Esophagus muscularis mucosa (tissue), 4 donors: Measurements from ENCODE around the gene PDHX. TPM values are rescaled to one million over a fixed set of nuclear protein-coding genes. Genes with fewer than 3 reads are reported as not detected.

ENCODE experiments used
- DNase-seq: peaks from one replicate; pipeline ENCODE4 v3.0.0-alpha.2; 2017; ENCODE audit errors: extremely low spot score
- H3K27ac ChIP-seq, 4 donors: fragments of 200-600 bp; sonication (generic); replicated peaks in 1 of 4; 1 replicate in 3 of 4; 2 replicates in 1 of 4; pipeline ENCODE4 v1.5.1; 2016 to 2019; ENCODE audit warnings: mild to moderate bottlenecking in 1 of 4
- H3K27me3 ChIP-seq, 4 donors: fragments of 200-600 bp; sonication (generic); one replicate each; pipeline versions ENCODE4 v1.5.1 to v1.6.0; 2016 to 2019
- H3K36me3 ChIP-seq, 4 donors: fragments of 200-600 bp; sonication (generic); one replicate each; pipeline ENCODE4 v1.5.1; 2016 to 2019
- H3K4me1 ChIP-seq, 4 donors: fragments of 200-600 bp; sonication (generic); one replicate each; pipeline ENCODE4 v1.5.1; 2016 to 2019
- H3K4me3 ChIP-seq, 4 donors: fragments of 200-600 bp; sonication (generic); 1 replicate in 2 of 4; 2 replicates in 2 of 4; pipeline ENCODE4 v1.5.1; 2016 to 2019; ENCODE audit warnings: mild to moderate bottlenecking in 4 of 4, moderate library complexity in 1 of 4
- H3K9me3 ChIP-seq, 4 donors: fragments of 200-600 bp; sonication (generic); 1 replicate in 3 of 4; 2 replicates in 1 of 4; pipeline ENCODE4 v1.5.1; 2016 to 2019
- CTCF ChIP-seq, 3 experiments: fragments of 200-600 bp in 2 of 3; fragments of 450-650 bp in 1 of 3; sonication (generic) in 2 of 3; IDR thresholded peaks; one replicate each; pipeline ENCODE4 v1.5.1; 2017 to 2019; ENCODE audit warnings: antibody characterized with exemption in 3 of 3, mild to moderate bottlenecking in 2 of 3, moderate library complexity in 1 of 3
- EP300 ChIP-seq: sonication (generic); formaldehyde crosslinking; IDR thresholded peaks from one replicate; pipeline ENCODE4 v1.6.1; 2017; ENCODE audit warnings: antibody characterized with exemption
- POLR2A ChIP-seq: fragments of 450-650 bp; IDR thresholded peaks from one replicate; pipeline ENCODE4 v1.6.1; 2017; ENCODE audit warnings: antibody characterized with exemption, moderate library complexity, mild to moderate bottlenecking, low read depth
- POLR2AphosphoS5 ChIP-seq, 2 donors: sonication (generic); formaldehyde crosslinking; IDR thresholded peaks; one replicate each; pipeline ENCODE4 v1.6.1; 2017; ENCODE audit warnings: antibody characterized with exemption in 2 of 2
- WGBS: methylation state at CpG from one replicate; pipeline ENCODE4 v1.1.5; 2018; 5-methylcytosine and 5-hydroxymethylcytosine counted together
- intact Hi-C: fragments of 100-400 bp; cut with DNase I; formaldehyde crosslinking; loops from one replicate; pipeline ENCODE4 v1.15.1; 2023
- total RNA-seq, 4 donors: library from RNA; depleted of rRNA; stranded (reverse); fragments of >200 nt; gene quantifications; one replicate each; pipeline versions ENCODE4 v1.1.0 to v1.2.1, GENCODE V29; 2016

The PDHX gene
- total RNA-seq, 4 donors from 2014 or later = 39.9 to 43.4 (median 42.1) TPM

GRCh38 chr11:34957206-34957605, 40.8 kb downstream of the PDHX start:
- intact Hi-C loops = no loop called here
- DNase-seq = no peak
- H3K27ac ChIP-seq = no peak overlapping the region
- H3K36me3 ChIP-seq = peaks cover 0 to 7% (median 4%) of the 10 kb centered on the region in 4 donors
- H3K27me3 ChIP-seq = no peaks in the 10 kb centered on the region
- H3K9me3 ChIP-seq = no peaks in the 10 kb centered on the region
- no peaks in the 10 kb centered on the region for H3K4me1 ChIP-seq
- no peak for TF ChIP-seq POLR2AphosphoS5 (IDR thresholded peaks at IDR 0.05)
- TF ChIP-seq POLR2A = no peak
- no peak for TF ChIP-seq CTCF (IDR thresholded peaks at IDR 0.05)
- TF ChIP-seq EP300 = no peak
- WGBS = 73% methylated on average over 5 of the region's 5 CpGs
- no peak overlapping the region for H3K4me3 ChIP-seq

- peaks cover 0 to 7% (median 4%) of the 10 kb centered on the region in 4 donors for H3K36me3 ChIP-seq
- intact Hi-C loops = no loop called here
- no peak for TF ChIP-seq POLR2A
- TF ChIP-seq EP300 = no peak
- TF ChIP-seq CTCF (IDR thresholded peaks at IDR 0.05) = no peak
- no peak for TF ChIP-seq POLR2AphosphoS5 (IDR thresholded peaks at IDR 0.05)
- H3K4me1 ChIP-seq = no peaks in the 10 kb centered on the region
- no peak for DNase-seq
- H3K27ac ChIP-seq = no peak overlapping the region
- no peaks in the 10 kb centered on the region for H3K9me3 ChIP-seq
- no peak overlapping the region for H3K4me3 ChIP-seq
- no peaks in the 10 kb centered on the region for H3K27me3 ChIP-seq
- 96% methylated on average over 3 of the region's 3 CpGs for WGBS
Measured at GRCh38 chr11:34957606-34958005, 41.2 kb downstream of the PDHX start.

GRCh38 chr11:34959770-34960169, 43.4 kb downstream of the PDHX start:
- H3K4me1 ChIP-seq = no peaks in the 10 kb centered on the region
- H3K9me3 ChIP-seq = no peaks in the 10 kb centered on the region
- no peak overlapping the region for H3K4me3 ChIP-seq
- H3K36me3 ChIP-seq = peaks cover 0 to 15% (median 4%) of the 10 kb centered on the region in 4 donors
- 94% methylated on average over 1 of the region's 1 CpG for WGBS
- no peak overlapping the region for H3K27ac ChIP-seq
- intact Hi-C loops = no loop called here
- H3K27me3 ChIP-seq = no peaks in the 10 kb centered on the region
- DNase-seq = no peak
- TF ChIP-seq CTCF (IDR thresholded peaks at IDR 0.05) (no peak), POLR2AphosphoS5 (IDR thresholded peaks at IDR 0.05) (no peak), EP300 (no peak), POLR2A (no peak)

GRCh38 chr11:34960277-34960676, 43.9 kb downstream of the PDHX start:
- intact Hi-C loops = no loop called here
- no peaks in the 10 kb centered on the region for H3K4me1 ChIP-seq
- H3K4me3 ChIP-seq = no peak overlapping the region
- DNase-seq = no peak
- no peaks in the 10 kb centered on the region for H3K27me3 ChIP-seq
- peaks cover 0 to 19% (median 4%) of the 10 kb centered on the region in 4 donors for H3K36me3 ChIP-seq
- 46% methylated on average over 4 of the region's 4 CpGs for WGBS
- H3K27ac ChIP-seq = no peak overlapping the region
- TF ChIP-seq CTCF (IDR thresholded peaks at IDR 0.05) = no peak
- no peak for TF ChIP-seq EP300
- TF ChIP-seq POLR2AphosphoS5 (IDR thresholded peaks at IDR 0.05) = no peak
- TF ChIP-seq POLR2A = no peak
- H3K9me3 ChIP-seq = no peaks in the 10 kb centered on the region

GRCh38 chr11:34962034-34962433, 45.6 kb downstream of the PDHX start:
- H3K27ac ChIP-seq = no peak overlapping the region

More at GRCh38 chr11:34962034-34962433, 45.6 kb downstream of the PDHX start:
- DNase-seq = no peak
- Histone ChIP-seq H3K36me3 (peaks cover 4 to 30% (median 10%) of the 10 kb centered on the region in 4 donors), H3K4me3 (no peak overlapping the region), H3K4me1 (no peaks in the 10 kb centered on the region), H3K9me3 (no peaks in the 10 kb centered on the region), H3K27me3 (no peaks in the 10 kb centered on the region)
- TF ChIP-seq CTCF (IDR thresholded peaks at IDR 0.05) = no peak
- intact Hi-C loops = no loop called here
